HEK293T (cell line): Measurements from ENCODE around the gene NDUFA3.

Experiments
- ARNT ChIP-seq: fragments of 450-650 bp; IDR thresholded peaks from 2 replicates; pipeline ENCODE4 v1.6.1; 2017; ENCODE audit warnings: mild to moderate bottlenecking
- BHLHE40 ChIP-seq: fragments of 450-650 bp; IDR thresholded peaks from 2 replicates; pipeline ENCODE4 v1.6.1; 2016; ENCODE audit warnings: mild to moderate bottlenecking, moderate library complexity, borderline replicate concordance
- CTBP1 ChIP-seq: fragments of 450-650 bp; IDR thresholded peaks from 2 replicates; pipeline ENCODE4 v1.6.1; 2016; ENCODE audit warnings: borderline replicate concordance
- ELF4 ChIP-seq: fragments of 450-650 bp; IDR thresholded peaks from 2 replicates; pipeline ENCODE4 v1.6.1; 2017; ENCODE audit warnings: antibody characterized with exemption
- FOXA1 ChIP-seq: fragments of 450-650 bp; IDR thresholded peaks from 2 replicates; pipeline ENCODE4 v1.6.1; 2016; ENCODE audit warnings: mild to moderate bottlenecking
- FOXK2 ChIP-seq: fragments of 450-650 bp; IDR thresholded peaks from 2 replicates; pipeline ENCODE4 v1.6.1; 2016; ENCODE audit warnings: mild to moderate bottlenecking
- FOXM1 ChIP-seq: fragments of 450-650 bp; IDR thresholded peaks from 2 replicates; pipeline ENCODE4 v1.6.1; 2017; ENCODE audit warnings: mild to moderate bottlenecking, borderline replicate concordance
- LEF1 ChIP-seq: fragments of 450-650 bp; IDR thresholded peaks from 2 replicates; pipeline ENCODE4 v1.6.1; 2017; ENCODE audit warnings: mild to moderate bottlenecking, borderline replicate concordance
- NFRKB ChIP-seq: fragments of 450-650 bp; IDR thresholded peaks from 2 replicates; pipeline ENCODE4 v1.6.1; 2016; ENCODE audit warnings: mild to moderate bottlenecking, moderate library complexity
- SP1 ChIP-seq: fragments of 450-650 bp; IDR thresholded peaks from 2 replicates; pipeline ENCODE4 v1.6.1; 2017
- SUZ12 ChIP-seq: fragments of 450-650 bp; IDR thresholded peaks from 2 replicates; pipeline ENCODE4 v1.6.1; 2016; ENCODE audit warnings: mild to moderate bottlenecking
- TARDBP ChIP-seq: fragments of 450-650 bp; IDR thresholded peaks from 2 replicates; pipeline ENCODE4 v1.6.1; 2016
- ZNF384 ChIP-seq: fragments of 450-650 bp; IDR thresholded peaks from 2 replicates; pipeline ENCODE4 v1.6.1; 2016
- TF ChIP-seq, protein P1 (sequence below): fragments of 450-650 bp; IDR thresholded peaks from 2 replicates; pipeline ENCODE4 v1.6.1; 2016

GRCh38 chr19:54062643-54063042 lies 40.0 kb upstream of the NDUFA3 start:
- TF ChIP-seq BHLHE40 = no peak
- TF ChIP-seq FOXM1 = no peak
- no peak for TF ChIP-seq ELF4
- TF ChIP-seq ZNF384 = no peak
- TF ChIP-seq NFRKB = no peak
- no peak for TF ChIP-seq TARDBP
- TF ChIP-seq CTBP1 = no peak
- no peak for TF ChIP-seq ARNT
- TF ChIP-seq SP1 = no peak
- TF ChIP-seq FOXK2 = no peak
- TF ChIP-seq, protein P1, sequence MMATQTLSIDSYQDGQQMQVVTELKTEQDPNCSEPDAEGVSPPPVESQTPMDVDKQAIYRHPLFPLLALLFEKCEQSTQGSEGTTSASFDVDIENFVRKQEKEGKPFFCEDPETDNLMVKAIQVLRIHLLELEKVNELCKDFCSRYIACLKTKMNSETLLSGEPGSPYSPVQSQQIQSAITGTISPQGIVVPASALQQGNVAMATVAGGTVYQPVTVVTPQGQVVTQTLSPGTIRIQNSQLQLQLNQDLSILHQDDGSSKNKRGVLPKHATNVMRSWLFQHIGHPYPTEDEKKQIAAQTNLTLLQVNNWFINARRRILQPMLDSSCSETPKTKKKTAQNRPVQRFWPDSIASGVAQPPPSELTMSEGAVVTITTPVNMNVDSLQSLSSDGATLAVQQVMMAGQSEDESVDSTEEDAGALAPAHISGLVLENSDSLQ = no peak
- no peak for TF ChIP-seq LEF1
- no peak for TF ChIP-seq SUZ12
- no peak for TF ChIP-seq FOXA1
